GM21390 (cell line): ENCODE data around the gene CREB5.
"Not testable (repeated sequence)": the region's sequence is repeated elsewhere in the genome, so short reads cannot be mapped to it uniquely, and the experiment has no call there.

ENCODE experiments used
- ATAC-seq: cut with Tn5 transposase; IDR thresholded peaks from one replicate; pipeline ENCODE4 v1.9.1; 2021; ENCODE audit not compliant: unreplicated experiment

The CREB5 gene

GRCh38 chr7:28573651-28574301 is 161.5 kb downstream of the CREB5 start:
- ATAC-seq, result no peak

GRCh38 chr7:28575241-28575643 is 162.9 kb downstream of the CREB5 start:
- ATAC-seq, result no peak

GRCh38 chr7:28576656-28577055 is 164.3 kb downstream of the CREB5 start:
- no peak for ATAC-seq

- no peak for ATAC-seq
Measured at GRCh38 chr7:28579571-28579970, 167.3 kb downstream of the CREB5 start.

GRCh38 chr7:28580665-28581064 is 168.3 kb downstream of the CREB5 start:
- ATAC-seq, result no peak

GRCh38 chr7:28581351-28581750 is 169.0 kb downstream of the CREB5 start:
- no peak for ATAC-seq

GRCh38 chr7:28582226-28582625 is 169.9 kb downstream of the CREB5 start:
- ATAC-seq, result no peak

- ATAC-seq, result no peak
Measured at GRCh38 chr7:28584235-28584634, 171.9 kb downstream of the CREB5 start.

- no peak for ATAC-seq
Measured at GRCh38 chr7:28586736-28587135, 174.4 kb downstream of the CREB5 start.

GRCh38 chr7:28587211-28587610 is 174.9 kb downstream of the CREB5 start:
- no peak for ATAC-seq

GRCh38 chr7:28588602-28589001 is 176.3 kb downstream of the CREB5 start:
- ATAC-seq, result no peak

GRCh38 chr7:28591041-28591674 is 178.8 kb downstream of the CREB5 start:
- ATAC-seq, result no peak

GRCh38 chr7:28591725-28592349 is 179.5 kb downstream of the CREB5 start:
- ATAC-seq, result no peak

- ATAC-seq, result no peak
Measured at GRCh38 chr7:28592861-28593260, 180.5 kb downstream of the CREB5 start.

- ATAC-seq, result no peak
Measured at GRCh38 chr7:28595076-28595475, 182.8 kb downstream of the CREB5 start.

- no peak for ATAC-seq
Measured at GRCh38 chr7:28595801-28596200, 183.5 kb downstream of the CREB5 start.

GRCh38 chr7:28596245-28596935 is 184.1 kb downstream of the CREB5 start:
- ATAC-seq, result no peak

GRCh38 chr7:28597284-28597683 is 185.0 kb downstream of the CREB5 start:
- no peak for ATAC-seq

- not testable (repeated sequence) for ATAC-seq
Measured at GRCh38 chr7:28598037-28598436, 185.7 kb downstream of the CREB5 start.

- no peak for ATAC-seq
Measured at GRCh38 chr7:28598586-28598985, 186.3 kb downstream of the CREB5 start.

- ATAC-seq, result no peak
Measured at GRCh38 chr7:28599411-28599810, 187.1 kb downstream of the CREB5 start.

- no peak for ATAC-seq
Measured at GRCh38 chr7:28602282-28602681, 190.0 kb downstream of the CREB5 start.
